Activated T-cell treated with anti-CD3 and anti-CD28 coated beads for 4 hours (primary cell): ENCODE measurements around the gene CXCR5.
"Not testable (repeated sequence)": the region's sequence is repeated elsewhere in the genome, so short reads cannot be mapped to it uniquely, and the experiment has no call there.

Source experiments
- DNase-seq: peaks from one replicate; pipeline ENCODE4 v3.0.0-alpha.2; 2020

Gene CXCR5, protein sequence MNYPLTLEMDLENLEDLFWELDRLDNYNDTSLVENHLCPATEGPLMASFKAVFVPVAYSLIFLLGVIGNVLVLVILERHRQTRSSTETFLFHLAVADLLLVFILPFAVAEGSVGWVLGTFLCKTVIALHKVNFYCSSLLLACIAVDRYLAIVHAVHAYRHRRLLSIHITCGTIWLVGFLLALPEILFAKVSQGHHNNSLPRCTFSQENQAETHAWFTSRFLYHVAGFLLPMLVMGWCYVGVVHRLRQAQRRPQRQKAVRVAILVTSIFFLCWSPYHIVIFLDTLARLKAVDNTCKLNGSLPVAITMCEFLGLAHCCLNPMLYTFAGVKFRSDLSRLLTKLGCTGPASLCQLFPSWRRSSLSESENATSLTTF

DNA sequence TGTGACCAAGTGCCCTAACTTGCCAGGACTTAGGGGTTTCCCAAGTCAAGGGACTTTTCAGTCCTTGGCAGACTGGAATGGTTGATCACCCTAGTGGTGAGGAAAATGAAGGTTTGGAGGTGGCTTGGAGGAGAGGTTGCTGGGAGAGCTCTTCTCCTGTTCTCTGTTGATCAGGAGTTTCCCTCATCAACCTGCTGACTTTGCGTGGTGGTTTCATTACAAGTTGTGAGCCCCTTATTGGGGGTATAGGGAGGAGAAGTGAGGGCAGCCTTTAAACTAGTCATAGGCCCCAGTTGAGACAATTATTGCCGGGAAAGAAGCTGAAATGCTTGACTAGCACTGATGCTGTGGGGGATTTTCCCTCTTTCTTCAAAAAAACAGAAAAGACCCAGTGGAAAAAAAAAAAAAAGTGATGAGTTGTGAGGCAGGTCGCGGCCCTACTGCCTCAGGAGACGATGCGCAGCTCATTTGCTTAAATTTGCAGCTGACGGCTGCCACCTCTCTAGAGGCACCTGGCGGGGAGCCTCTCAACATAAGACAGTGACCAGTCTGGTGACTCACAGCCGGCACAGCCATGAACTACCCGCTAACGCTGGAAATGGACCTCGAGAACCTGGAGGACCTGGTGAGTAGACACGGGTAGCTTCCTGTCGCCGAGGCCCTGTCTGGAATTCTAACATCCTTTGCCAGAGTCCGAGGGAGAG lies at the start of gene CXCR5:
TSS of gene CXCR5 (plus strand) at position 525 of the 704 bp plus-strand sequence. CDS start at position 575, 50 bp downstream.
- DNase-seq = no peak

DNA sequence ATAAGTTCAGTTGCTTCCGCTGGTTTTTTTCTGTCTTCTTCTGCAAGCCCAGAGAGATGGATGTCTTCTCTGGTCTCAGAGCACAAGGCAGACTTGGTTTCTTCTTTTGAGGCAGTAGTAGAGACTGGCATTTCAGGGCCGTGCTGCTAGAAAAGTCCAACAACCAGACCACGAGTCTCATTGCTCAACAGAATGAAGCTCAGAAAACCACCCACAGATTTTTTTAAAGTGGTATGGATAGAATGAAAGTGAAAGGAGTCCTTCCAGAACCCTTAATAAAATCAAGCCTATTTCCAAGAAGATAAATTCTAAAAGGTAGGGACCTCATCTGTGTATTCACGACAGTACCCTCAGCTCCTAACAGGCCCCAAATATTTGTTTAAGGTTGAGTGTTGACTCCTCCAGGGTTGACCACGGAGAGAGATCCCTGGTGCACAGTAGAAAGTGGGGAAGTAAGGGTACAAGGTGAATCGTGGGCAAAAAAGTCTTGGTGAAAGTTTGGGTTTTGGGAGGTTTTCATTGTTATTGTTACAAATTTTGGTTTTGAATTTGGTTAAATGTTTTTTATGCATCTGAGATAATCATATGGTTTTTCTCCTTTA lies 49.2 kb upstream of the CXCR5 start:
- DNase-seq = no peak

DNA sequence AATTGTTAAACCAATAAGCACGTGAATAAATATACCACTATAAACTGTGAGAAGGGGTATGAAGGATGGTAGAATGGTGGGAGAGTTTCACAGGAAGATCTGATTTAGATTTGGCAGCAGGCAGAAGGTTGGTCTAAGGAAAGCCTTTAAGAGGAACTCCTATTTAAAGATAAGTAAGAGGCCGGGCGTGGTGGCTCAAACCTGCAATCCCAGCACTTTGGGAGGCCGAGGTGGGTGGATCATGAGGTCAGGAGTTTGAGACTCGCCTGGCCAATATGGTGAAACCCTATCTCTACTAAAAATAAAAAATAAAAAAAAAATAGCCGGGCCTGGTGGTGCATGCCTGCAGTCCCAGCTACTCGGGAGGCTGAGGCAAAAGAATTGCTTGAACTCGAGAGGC lies 45.8 kb upstream of the CXCR5 start:
- no peak for DNase-seq

DNA sequence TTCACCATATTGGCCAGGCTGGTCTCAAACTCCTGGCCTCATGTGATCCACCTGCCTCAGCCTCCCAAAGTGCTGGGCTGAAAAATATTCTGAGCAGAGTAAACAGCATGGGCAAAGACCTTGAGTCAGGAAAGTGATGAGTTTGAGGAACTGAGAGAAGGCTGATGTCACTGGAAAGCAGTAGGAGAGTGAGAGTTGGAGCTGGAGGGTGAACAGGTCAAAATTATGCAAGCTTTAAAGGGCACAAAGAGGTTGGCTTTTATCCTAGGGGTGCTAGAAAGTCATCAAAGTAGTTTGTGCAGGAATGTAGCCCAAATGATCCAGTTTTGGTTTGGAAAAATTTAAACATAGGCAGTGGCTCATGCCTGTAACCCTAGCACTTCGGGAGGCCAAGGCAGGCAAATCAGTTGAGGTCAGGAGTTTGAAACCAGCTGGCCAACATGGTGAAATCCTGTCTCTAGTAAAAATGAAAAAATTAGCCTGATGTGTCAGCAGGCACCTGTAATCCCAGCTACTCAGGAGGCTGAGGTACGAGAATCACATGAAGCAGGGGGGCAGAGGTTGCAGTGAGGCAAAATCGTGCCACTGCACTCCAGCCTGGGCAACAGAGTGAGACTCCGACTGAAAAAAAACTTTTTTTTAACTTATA lies 44.7 kb upstream of the CXCR5 start:
- no peak for DNase-seq

DNA sequence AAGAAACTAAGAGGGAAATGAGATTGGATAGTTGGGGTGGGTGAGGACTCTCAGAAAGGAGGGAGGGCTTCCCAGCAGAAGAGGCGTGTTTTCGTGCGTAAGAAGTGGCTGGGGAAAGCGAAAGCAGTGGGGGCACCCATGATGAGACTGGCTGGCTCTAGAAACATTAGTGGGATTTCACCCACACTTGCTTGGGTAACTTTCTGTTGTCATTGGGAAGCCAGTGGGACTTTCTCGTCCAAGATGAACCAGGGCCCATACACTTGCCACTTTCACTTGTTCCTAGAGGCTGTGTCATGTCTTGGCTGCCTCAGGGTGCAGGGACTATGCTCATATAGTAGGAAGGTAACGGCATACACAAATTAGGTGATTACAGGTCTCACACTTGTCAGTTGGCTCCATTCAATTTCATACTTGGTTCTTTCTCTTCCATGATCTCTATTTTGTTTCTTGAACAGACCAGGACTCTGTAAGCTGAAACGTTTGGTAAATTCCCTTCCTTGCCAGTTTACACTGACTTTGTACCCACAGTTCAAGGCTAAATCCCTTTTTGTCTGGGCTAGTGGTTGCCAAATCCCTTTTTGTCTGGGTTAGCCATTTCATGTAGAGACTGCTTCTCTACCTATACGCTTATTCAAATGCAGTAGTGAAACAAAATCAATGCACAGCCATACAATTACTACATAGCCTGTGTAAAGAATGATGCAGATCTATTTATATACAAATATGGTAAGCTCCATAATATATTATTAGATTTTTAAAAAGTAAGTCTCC lies 42.0 kb upstream of the CXCR5 start:
- DNase-seq = peak; percentile 7

DNA sequence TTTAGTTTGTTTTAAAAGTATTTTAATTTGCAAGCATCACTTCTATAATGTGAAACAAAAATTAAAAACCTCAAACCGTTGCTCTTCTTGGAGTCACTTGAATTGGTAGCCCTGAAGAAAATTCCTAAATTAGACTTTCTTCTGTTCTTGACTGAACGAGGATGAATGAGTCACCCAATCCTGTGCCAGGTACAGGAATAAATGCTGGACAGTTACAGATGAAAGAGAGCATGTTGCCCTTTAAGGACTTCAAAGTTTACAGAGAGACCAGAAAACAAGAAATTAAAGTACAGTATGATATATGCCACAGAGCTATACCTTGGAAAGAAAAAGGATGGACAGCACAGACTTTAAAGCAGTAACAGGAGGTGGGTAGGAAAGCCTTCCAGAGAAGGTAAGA lies 41.3 kb upstream of the CXCR5 start:
- DNase-seq = no peak

DNA sequence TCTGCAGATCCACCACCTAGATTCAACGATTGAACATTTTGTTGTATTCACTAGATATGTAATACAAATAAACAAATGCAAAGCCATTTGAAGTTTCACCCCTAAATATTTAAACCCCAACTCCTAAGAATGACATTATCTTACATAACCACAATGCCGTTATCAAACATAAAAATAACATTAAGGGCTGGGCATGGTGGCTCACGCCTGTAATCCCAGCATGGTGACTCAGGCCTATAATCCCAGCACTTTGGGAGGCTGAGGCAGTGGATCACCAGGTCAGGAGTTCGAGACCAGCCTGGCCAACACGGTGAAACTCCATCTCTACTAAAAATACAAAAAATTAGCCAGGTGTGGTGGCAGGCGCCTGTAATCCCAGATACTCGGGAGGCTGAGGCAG lies 40.8 kb upstream of the CXCR5 start:
- not testable (repeated sequence) for DNase-seq

DNA sequence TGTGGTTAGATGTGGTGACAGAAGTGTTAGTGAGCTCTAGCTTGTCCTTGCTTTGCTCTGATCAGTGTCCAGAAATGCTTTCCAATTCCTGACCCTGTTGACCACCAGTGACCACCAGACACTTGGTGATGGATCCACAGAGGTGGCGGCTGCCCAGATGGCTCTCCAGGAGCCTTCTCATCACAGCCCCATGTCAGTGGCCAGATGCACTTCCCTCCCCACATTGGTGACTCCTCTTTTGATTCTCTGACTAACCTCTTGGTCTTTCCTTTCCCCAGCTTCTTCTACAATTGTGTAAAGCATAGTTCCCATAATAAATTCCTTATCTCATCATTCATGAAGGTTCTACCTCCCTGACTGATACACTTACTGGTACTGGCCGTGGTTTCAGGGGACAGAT lies 40.1 kb upstream of the CXCR5 start:
- no peak for DNase-seq

DNA sequence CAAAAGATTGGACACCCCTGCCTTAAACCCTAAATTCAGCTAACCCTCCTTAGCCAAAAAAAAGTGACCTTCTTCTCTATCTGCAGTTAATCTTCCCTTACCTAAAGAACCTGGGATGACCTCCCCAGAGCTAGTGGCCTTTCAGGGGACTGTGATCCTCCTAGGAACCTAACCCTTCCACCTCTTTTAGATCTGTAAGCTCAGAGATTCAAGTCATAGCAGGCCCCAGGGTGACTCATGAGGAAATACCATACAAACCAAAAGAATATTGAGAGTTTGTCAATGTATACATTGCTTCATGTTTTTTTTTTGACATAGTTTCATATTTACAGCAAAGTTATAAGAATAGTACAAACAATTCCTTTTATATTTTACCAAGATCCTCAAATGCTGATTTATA lies 38.3 kb upstream of the CXCR5 start:
- DNase-seq = no peak

DNA sequence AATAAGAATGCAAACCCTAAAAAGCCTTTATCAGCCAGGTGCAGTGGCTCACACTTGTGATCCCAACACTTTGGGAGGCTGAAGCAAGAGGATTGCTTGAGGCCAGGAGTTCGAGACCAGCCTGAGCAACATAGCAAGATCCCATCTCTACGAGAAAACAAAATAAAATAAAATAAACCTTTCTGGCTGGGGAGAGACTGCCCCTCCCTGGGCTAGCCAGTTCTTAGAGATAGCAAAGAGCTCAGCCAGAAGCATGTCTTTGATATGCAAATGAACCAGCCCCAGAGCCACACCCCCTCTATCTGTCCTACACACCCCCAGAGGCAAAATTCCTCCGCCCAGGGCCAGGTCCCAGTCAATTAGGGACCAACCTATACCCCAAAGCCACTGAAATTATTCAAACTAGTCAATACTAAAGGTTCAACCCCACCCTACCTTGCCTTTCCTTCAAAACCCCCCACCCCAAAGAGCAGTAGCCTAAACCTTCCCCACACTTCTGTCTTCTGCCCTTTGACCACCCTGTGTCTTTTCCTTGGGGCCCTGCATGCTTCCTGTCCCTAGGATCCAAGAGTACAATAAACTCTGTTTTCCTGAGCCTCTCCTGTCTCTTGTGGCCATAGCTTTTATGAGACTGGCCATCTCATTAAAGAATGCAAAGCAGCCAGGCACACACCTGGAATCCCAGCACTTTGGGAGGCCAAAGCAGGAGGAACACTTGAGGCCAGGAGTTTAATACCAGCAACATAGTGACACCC lies 37.3 kb upstream of the CXCR5 start:
- no peak for DNase-seq

DNA sequence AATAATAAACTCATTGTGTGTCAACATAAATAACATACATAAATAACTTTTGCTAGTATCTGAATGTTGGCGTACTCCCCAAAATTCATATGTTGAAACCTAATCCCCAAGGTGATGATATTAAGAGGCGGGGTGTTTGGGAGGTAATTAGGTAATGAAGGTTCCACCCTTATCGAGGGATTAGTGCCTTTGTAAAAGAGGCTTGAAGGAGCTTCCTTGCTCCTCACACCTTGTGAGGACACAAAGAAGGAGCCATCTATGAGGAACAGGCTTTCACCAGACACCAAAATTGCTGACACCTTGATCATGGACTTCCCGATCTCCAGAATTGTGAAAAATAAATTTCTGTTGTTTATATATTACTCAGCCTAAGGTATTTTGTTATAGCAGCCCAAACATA lies 33.9 kb upstream of the CXCR5 start:
- no peak for DNase-seq

DNA sequence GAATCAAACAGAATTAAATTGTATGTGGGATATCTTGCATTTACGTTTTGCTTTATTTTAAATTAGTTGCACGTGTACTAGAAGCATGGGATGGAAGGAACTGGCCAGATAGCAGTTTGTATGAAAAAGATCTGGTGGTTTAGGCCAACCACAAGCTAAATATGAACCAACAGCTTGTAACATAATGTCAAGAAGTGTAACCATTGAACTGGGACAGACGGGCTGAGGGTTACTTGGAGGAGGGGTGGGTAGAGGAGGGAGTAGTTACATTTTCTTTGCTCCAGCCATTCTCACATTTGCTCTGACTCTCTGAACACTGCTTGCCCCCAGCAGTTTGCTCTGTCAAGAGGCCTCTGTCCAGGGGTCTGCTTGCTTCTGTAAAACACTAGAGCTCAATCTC lies 31.7 kb upstream of the CXCR5 start:
- no peak for DNase-seq

DNA sequence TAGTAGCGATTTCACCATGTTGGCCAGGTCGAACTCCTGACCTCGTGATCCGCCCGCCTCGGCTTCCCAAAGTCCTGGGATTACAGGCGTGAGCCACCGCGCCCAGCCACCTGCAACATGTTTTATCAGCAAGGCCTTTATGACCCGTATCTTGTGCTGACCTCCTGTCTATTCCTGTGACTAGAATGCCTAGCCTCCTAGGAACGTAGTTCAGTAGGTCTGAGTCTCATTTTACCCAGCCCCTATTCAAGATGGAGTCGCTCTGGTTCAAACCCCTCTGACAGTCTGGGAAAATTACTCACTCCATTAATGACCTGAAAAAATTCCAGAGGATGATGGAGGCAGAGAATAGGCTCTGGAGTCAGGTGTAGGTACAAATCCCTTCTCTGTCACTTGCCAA lies 30.0 kb upstream of the CXCR5 start:
- no peak for DNase-seq

DNA sequence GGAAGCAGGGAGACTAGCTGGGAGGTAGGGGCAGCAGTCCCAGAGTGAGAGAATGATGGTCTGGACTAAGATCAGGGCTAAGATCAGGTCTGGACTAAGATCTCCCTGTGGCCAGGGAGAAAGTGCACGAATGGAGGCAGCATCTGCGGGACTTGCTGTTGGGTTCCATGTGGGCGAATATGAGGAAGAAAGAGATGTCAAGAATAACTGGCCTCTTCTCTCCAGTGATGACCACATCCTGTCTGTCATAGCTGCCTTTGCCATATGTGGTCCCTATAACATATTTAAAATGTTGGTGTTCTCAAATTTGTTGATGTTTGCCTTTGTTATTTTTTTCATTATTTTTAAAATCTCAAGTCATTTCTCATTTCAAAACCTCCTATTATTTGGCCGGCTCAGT lies 27.4 kb upstream of the CXCR5 start:
- DNase-seq = no peak

DNA sequence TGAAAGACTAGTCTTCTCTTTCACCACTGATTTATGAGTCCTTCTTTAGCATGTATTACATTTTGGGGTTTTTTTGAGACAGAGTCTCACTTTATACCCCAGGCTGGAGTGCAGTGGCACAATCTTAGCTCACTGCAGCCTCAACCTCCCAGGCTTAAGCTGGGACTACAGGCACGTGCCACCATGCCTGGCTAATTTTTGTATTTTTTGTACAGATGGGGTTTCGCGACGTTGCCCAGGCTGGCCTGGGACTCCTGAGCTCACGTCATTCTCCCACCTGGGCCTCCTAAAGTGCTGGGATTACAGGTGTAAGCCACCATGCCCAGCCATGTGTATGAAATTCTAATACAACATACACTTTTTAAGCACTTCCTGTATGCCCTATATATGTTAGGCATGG lies 26.3 kb upstream of the CXCR5 start:
- no peak for DNase-seq

DNA sequence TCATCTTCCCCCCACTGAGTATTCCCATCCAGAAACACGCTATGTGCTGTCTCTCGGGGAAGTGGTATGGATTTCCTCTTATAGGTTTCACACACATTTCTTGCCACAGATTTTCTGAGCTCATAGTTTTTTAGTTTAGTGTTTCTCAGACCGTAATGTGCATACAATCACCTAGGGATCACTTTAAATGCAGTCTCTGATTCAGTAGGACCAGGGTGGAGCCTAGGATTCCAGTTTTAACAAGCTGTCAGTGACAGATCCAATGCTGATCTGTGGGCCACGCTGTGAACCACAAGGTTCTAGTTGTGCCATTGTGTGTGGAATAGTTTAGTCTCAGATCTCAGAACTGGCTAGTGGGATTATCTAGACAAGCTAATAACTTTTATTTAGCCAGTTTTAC lies 23.7 kb upstream of the CXCR5 start:
- DNase-seq = no peak

DNA sequence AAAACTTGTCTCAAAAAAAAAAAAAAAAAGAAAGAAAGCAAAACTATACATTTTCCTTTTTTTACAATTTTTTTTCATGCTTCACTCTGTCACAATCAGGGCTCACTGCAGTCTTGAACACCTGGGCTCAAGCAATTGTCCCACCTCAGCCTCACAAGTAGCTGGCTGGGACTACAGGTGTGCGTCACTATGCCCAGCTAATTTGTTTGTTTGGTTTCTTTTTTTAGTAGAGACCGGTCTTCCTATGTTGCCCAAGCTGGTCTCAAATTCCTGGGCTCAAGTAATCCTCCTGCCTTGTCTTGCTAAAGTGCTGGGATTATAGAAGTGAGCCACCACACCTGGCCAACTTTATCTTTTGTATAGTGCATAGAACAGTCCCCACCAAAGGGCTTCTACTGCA lies 15.0 kb upstream of the CXCR5 start:
- DNase-seq = no peak

DNA sequence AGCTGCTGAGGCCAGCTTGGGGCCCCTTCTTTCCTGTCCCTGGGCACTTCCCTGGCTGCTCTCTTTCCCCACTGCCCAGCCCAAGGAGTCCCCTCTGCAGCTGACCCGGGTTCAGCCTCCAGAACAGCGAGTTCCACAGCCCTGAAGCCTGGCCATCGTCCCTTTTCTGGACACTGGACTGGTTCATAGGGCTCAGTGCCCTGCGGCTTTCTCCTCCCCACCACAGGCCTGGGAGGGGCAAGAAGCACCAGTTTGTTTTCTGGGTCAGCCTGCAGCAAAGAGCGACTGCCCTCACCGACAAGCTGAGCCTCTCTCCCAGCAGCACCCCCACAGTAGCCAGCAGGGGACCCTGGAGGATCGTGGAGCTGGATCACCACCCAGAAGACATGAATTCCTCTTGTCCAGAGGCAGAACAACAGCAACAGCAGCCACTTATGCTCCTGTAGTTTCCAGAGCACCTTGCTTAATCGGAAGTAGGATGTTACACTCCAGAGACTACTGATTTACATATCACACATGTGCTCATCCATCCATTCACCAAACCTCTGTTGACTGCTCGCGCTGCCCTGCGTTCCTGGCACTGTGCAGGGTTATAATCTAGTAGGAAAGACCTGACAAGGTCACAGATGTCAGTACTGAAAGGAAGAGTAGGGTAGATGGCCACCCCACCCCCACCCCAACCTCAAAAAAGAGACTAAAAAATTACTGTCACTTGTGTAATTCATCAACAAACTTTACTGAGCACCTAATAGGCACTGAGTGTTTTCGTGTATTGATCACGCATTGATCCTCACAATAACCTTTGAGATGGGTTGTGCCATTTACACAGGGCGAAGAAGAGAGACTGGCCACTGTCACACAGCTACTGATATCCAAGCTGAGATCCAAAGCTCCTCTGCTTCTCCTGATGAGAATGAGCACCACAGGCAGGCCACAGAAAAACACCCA lies 13.0 kb upstream of the CXCR5 start:
- DNase-seq = no peak

DNA sequence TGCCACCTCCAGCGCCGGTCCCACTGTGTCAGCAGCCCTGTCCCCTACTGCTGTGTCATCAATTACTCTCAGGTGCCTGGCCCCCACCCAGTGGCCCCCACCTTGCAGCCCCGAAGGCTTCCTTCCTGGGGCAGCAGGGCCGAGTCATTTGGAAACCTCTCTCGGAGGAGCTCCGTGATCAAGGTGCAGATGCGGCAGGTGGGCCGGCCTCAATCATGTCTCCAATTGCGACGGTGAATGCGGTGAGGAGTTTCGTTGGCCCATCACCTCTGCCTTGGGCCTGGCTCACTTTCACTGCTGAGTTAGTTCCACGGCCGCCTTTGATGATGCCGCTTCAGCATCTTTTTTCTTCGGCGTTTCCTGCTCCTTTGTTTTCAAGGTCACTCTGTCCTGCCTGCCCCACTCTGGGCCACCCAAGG lies 11.3 kb upstream of the CXCR5 start:
- no peak for DNase-seq

DNA sequence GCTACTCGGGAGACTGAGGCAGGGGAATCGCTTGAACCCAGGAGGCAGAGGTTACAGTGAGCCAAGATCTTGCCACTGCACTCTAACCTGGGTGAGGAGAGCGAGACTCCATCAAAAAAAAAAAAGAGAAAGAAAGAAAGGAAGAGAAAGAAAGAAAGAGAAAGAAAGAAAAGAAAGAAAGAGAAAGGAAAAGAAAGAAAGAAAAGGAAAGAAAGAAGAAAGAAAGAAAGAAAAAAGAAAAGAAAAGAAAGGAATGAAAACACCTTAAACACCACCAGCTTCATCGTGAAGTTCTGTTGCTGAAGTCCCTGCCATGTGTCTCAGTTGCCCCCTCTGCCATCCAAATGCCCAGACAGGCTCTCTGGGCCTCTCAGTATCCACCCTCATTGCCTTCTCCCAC lies 9.9 kb upstream of the CXCR5 start:
- DNase-seq = no peak

DNA sequence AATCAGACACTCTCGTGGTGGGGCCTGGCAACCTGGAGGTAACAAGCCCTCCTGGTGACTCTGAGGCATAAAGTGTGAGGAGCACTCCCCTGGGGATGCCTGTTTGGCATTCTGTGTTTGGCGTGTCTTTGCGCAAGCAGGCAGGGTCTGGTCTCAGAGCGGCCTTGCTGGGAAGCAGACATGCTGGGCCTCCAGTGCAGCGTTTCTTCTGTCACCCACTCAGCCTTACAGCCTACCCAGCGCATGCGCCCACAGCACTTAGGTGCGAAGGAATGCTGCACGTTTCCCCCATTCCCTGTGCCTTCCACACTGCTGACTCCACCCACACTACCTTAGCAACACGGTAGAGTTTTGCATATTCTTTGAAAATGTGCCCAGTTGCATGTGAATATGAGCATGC lies 7.4 kb upstream of the CXCR5 start:
- DNase-seq = no peak
